B cell (primary cell): ENCODE data around the gene LHFPL6. TPM values are rescaled to one million over a fixed set of nuclear protein-coding genes. Genes with fewer than 3 reads are reported as not detected.

Source experiments
- ATAC-seq: fragments of 200-7000 bp; cut with Tn5 transposase; one replicate; pipeline ENCODE4 v1.10.0; 2021; ENCODE audit warnings: low read depth, mild to moderate bottlenecking, moderate number of reproducible peaks, moderate library complexity
- CTCF ChIA-PET: fragments of 350-600 bp; sonication (Branson Sonifier 250); formaldehyde crosslinking; loops from one replicate; lab custom pipeline; 2021; ENCODE audit warnings: antibody characterized with exemption, inconsistent platforms; lab: Charles Lee
- POLR2A ChIA-PET: fragments of 350-600 bp; sonication (Branson Sonifier 250); formaldehyde crosslinking; loops from one replicate; lab custom pipeline; 2021; ENCODE audit warnings: antibody characterized with exemption; lab: Charles Lee
- DNase-seq: peaks from one replicate; pipeline ENCODE4 v3.0.0; 2013
- H2AFZ ChIP-seq: 2 replicates; pipeline ENCODE4 v1.6.1; 2012; ENCODE audit warnings: mild to moderate bottlenecking, low read depth, low read length; ENCODE audit not compliant: insufficient read depth, poor library complexity, severe bottlenecking
- H3K27ac ChIP-seq, 2 donors: 1 replicate in 1 of 2; 2 replicates in 1 of 2; pipeline ENCODE4 v1.5.1; 2012 to 2013; ENCODE audit warnings: low read length in 2 of 2, mild to moderate bottlenecking in 2 of 2, moderate library complexity in 1 of 2
- H3K27me3 ChIP-seq, 4 experiments: fragments of 200-600 bp in 1 of 4; sonication (generic) in 1 of 4; replicated peaks in 1 of 4; 1 replicate in 2 of 4; 2 replicates in 2 of 4; pipeline versions ENCODE4 v1.6.1 to v1.7.0; 2013 to 2016; ENCODE audit warnings: low read length in 3 of 4, mild to moderate bottlenecking in 2 of 4, mixed read lengths in 1 of 4, moderate library complexity in 1 of 4; ENCODE audit not compliant: insufficient read depth in 4 of 4, control insufficient read depth in 3 of 4; ENCODE audit errors: control extremely low read depth in 1 of 4
- H3K36me3 ChIP-seq, 2 experiments: replicated peaks in 1 of 2; 1 replicate in 1 of 2; 2 replicates in 1 of 2; pipeline versions ENCODE4 v1.6.1 to v1.7.1; 2013; ENCODE audit warnings: low read length in 1 of 2; ENCODE audit not compliant: insufficient read depth in 2 of 2, control insufficient read depth in 1 of 2; ENCODE audit errors: control extremely low read depth in 1 of 2, extremely low read depth in 1 of 2
- H3K4me1 ChIP-seq, 2 donors: fragments of 200-600 bp in 1 of 2; sonication (generic) in 1 of 2; 1 replicate in 1 of 2; 2 replicates in 1 of 2; pipeline versions ENCODE4 v1.5.1 to v1.6.1; 2013 to 2017; ENCODE audit warnings: low read length in 2 of 2; ENCODE audit not compliant: control insufficient read depth in 2 of 2, insufficient read depth in 2 of 2
- H3K4me2 ChIP-seq: replicated peaks from 2 replicates; pipeline ENCODE3; 2012; ENCODE audit warnings: mild to moderate bottlenecking, low read depth, low read length; ENCODE audit not compliant: poor library complexity, severe bottlenecking
- H3K4me3 ChIP-seq, 5 experiments: fragments of 200-600 bp in 1 of 5; sonication (generic) in 1 of 5; 1 replicate in 3 of 5; 2 replicates in 2 of 5; pipeline versions ENCODE4 v1.5.1 to v1.7.0; 2011 to 2016; ENCODE audit warnings: low read length in 4 of 5, mild to moderate bottlenecking in 4 of 5, low read depth in 2 of 5, control low read depth in 1 of 5, moderate library complexity in 1 of 5; ENCODE audit not compliant: insufficient read depth in 1 of 5; ENCODE audit errors: control extremely low read depth in 1 of 5, extremely low read depth in 1 of 5
- H3K79me2 ChIP-seq: fragments of 200-600 bp; sonication (generic); one replicate; pipeline ENCODE4 v1.6.0; 2016; ENCODE audit warnings: low read length; ENCODE audit not compliant: control insufficient read depth, insufficient read depth
- H3K9ac ChIP-seq: fragments of 200-600 bp; sonication (generic); 2 replicates; pipeline ENCODE4 v1.6.1; 2017; ENCODE audit warnings: mild to moderate bottlenecking, low read length, moderate library complexity
- H3K9me3 ChIP-seq, 3 donors: one replicate each; pipeline versions ENCODE4 v1.6.1 to v1.7.1; 2013; ENCODE audit warnings: low read length in 2 of 3; ENCODE audit not compliant: control insufficient read depth in 2 of 3, insufficient read depth in 1 of 3; ENCODE audit errors: control extremely low read depth in 1 of 3
- H4K20me1 ChIP-seq: 2 replicates; pipeline ENCODE4 v1.6.0; 2012; ENCODE audit warnings: mild to moderate bottlenecking, low read length; ENCODE audit not compliant: insufficient read depth, control insufficient read depth, poor library complexity, severe bottlenecking
- H3K27ac Mint-ChIP-seq: one replicate; pipeline ENCODE4 v1.8.0; 2021; ENCODE audit warnings: mixed read lengths
- H3K27me3 Mint-ChIP-seq: one replicate; pipeline ENCODE4 v1.8.0; 2021; ENCODE audit warnings: mixed read lengths
- H3K4me1 Mint-ChIP-seq: one replicate; pipeline ENCODE4 v1.8.0; 2021; ENCODE audit warnings: mixed read lengths
- H3K4me3 Mint-ChIP-seq: one replicate; pipeline ENCODE4 v1.8.0; 2021; ENCODE audit warnings: mixed read lengths
- H3K9me3 Mint-ChIP-seq: one replicate; pipeline ENCODE4 v1.8.0; 2022; ENCODE audit warnings: mixed read lengths; ENCODE audit not compliant: insufficient read depth
- EZH2 ChIP-seq: IDR thresholded peaks from 2 replicates; pipeline ENCODE4 v1.6.1; 2012; ENCODE audit warnings: borderline replicate concordance, low read depth, mild to moderate bottlenecking, moderate library complexity, low read length; ENCODE audit not compliant: insufficient read depth, poor library complexity, severe bottlenecking
- WGBS: methylation state at CpG from one replicate; pipeline ENCODE4 v1.1.5; 2013; ENCODE audit warnings: missing lambda C conversion rate; ENCODE audit not compliant: insufficient coverage; 5-methylcytosine and 5-hydroxymethylcytosine counted together
- intact Hi-C: fragments of 100-400 bp; cut with micrococcal nuclease; formaldehyde crosslinking; loops from one replicate; pipeline ENCODE4 v1.10.0; 2022
- polyA plus RNA-seq: library from polyadenylated mRNA; depleted of rRNA; stranded (reverse); fragments of >200 nt; gene quantifications from 2 replicates; pipeline ENCODE4 v1.2.3, GENCODE V29; 2012
- total RNA-seq, 2 donors: library from RNA; stranded (reverse); fragments of 120-200 nt in 1 of 2; gene quantifications; 1 replicate in 1 of 2; 2 replicates in 1 of 2; pipeline versions ENCODE4 v1.2.3 to v1.2.4, GENCODE V29; 2013 to 2022
- TF ChIP-seq, protein P1 (sequence below): fragments of 200-600 bp; IDR thresholded peaks from one replicate; pipeline ENCODE4 v1.8.0; 2022; ENCODE audit warnings: antibody characterized with exemption, mild to moderate bottlenecking

LHFPL6 gene
- total and polyA plus RNA-seq, 2 donors (not counting 1 experiment from before 2014, with no cell fraction given), result 0.01 TPM; not detected in 1

DNA sequence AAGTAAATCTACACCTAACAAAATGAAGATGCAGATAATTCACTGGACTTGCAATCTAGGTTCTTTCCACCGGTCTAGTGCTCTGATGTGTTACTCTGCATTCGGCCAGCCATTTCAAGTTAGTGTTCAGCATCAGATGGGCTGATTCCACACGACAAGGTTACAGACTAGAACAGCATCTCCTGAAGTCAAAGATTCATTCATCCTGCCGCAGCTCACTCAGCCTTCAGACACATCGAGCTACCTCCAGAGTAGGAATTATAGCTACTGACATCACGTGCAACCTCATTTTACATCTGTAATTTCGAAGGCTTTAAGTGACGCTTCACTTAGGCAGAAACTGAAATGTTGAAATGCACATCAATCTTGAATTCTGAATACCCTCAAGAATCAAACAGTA, 76.5 kb downstream of the LHFPL6 start:
- Histone ChIP-seq H3K4me1 (no peaks in the 10 kb centered on the region), H4K20me1 (no peaks in the 10 kb centered on the region), H3K36me3 (no peaks in the 10 kb centered on the region), H3K27ac (no peak overlapping the region), H3K9me3 (no peaks in the 10 kb centered on the region), H3K4me2 (no peak overlapping the region), H3K4me3 (no peak overlapping the region), H2AFZ (no peak overlapping the region), H3K79me2 (no peaks in the 10 kb centered on the region), H3K27me3 (no peaks in the 10 kb centered on the region), H3K9ac (no peak overlapping the region)
- 95% methylated on average over 7 of the region's 8 CpGs for WGBS
- DNase-seq (no peak), ATAC-seq (no peak)
- H3K4me3 Mint-ChIP-seq, result no peak overlapping the region
- intact Hi-C loops, result no loop called here
- H3K27me3 Mint-ChIP-seq, result peaks cover 4% of the 10 kb centered on the region
- no peaks in the 10 kb centered on the region for H3K4me1 Mint-ChIP-seq
- ChIA-PET CTCF (interaction anchor here (0.6 kb wide), 1 partner anchor 561 kb away, joined by 3 read pairs; no protein-coding TSS in a partner anchor), POLR2A (no interaction called here)
- no peak overlapping the region for H3K27ac Mint-ChIP-seq
- no peak for TF ChIP-seq EZH2
- TF ChIP-seq, protein P1, sequence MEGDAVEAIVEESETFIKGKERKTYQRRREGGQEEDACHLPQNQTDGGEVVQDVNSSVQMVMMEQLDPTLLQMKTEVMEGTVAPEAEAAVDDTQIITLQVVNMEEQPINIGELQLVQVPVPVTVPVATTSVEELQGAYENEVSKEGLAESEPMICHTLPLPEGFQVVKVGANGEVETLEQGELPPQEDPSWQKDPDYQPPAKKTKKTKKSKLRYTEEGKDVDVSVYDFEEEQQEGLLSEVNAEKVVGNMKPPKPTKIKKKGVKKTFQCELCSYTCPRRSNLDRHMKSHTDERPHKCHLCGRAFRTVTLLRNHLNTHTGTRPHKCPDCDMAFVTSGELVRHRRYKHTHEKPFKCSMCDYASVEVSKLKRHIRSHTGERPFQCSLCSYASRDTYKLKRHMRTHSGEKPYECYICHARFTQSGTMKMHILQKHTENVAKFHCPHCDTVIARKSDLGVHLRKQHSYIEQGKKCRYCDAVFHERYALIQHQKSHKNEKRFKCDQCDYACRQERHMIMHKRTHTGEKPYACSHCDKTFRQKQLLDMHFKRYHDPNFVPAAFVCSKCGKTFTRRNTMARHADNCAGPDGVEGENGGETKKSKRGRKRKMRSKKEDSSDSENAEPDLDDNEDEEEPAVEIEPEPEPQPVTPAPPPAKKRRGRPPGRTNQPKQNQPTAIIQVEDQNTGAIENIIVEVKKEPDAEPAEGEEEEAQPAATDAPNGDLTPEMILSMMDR, result no peak
- no peaks in the 10 kb centered on the region for H3K9me3 Mint-ChIP-seq

DNA sequence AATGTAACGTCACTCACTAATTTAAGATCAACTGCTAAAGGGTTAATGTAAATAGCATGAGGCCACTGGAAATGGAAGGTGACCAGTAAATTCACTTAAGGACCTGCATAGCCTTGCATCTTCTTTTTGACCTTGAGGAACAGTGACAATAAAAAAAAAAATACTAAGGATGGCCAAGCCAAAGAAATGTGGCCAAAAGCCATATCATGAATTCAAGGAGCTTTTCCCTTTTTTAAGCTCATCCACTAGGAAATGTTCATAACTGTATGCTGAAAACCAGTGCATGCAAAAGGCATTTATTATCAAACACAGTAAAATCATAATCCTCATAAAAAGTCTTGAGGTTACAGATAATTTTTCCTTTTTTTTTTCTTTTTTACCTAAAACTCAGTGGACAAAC, 77.5 kb downstream of the LHFPL6 start:
- H3K27ac ChIP-seq, result no peak overlapping the region
- no peaks in the 10 kb centered on the region for H3K36me3 ChIP-seq
- no peak for TF ChIP-seq EZH2
- TF ChIP-seq, protein P1, result no peak
- H3K27ac Mint-ChIP-seq, result no peak overlapping the region
- ATAC-seq (no peak), DNase-seq (no peak)
- H3K9ac ChIP-seq, result no peak overlapping the region
- no peaks in the 10 kb centered on the region for H3K9me3 ChIP-seq
- H2AFZ ChIP-seq, result no peak overlapping the region
- WGBS, result no CpG with 5 or more reads among the region's 1 CpG
- H3K79me2 ChIP-seq, result no peaks in the 10 kb centered on the region
- H4K20me1 ChIP-seq, result no peaks in the 10 kb centered on the region
- H3K27me3 ChIP-seq, result no peaks in the 10 kb centered on the region
- H3K9me3 Mint-ChIP-seq, result no peaks in the 10 kb centered on the region
- H3K4me3 Mint-ChIP-seq, result no peak overlapping the region
- no peak overlapping the region for H3K4me2 ChIP-seq
- no peak overlapping the region for H3K4me3 ChIP-seq
- POLR2A ChIA-PET, result no interaction called here
- H3K4me1 Mint-ChIP-seq, result no peaks in the 10 kb centered on the region
- no peaks in the 10 kb centered on the region for H3K4me1 ChIP-seq
- H3K27me3 Mint-ChIP-seq, result no peaks in the 10 kb centered on the region
- intact Hi-C loops, result no loop called here
- CTCF ChIA-PET, result no interaction called here
